Measurements from ENCODE around the gene LRGUK. TPM values are rescaled to one million over a fixed set of nuclear protein-coding genes. Genes with fewer than 3 reads are reported as not detected.

Gene LRGUK
- total RNA-seq, 2 experiments from 2014 or later: 0.07 TPM

DNA sequence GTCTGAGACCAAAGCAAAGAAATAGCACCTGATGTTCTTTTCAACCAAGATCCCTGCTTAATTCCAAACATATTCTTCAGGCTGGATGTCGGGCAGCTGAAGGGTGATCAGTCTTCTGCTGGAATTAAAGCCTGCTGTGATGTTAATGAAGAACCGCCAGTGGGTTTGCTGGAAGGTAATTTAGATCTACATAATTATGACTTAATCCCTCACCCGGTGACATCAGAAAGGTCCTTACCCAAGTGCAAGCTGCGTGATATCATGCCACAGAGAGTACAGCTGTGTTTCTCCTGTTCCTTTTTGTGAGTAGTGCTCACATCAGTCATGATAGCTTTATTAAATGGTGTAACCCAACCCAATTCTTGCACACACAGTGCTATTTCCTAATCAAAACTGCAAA lies 29.1 kb upstream of the LRGUK start:
- no peak overlapping the region for H3K27ac Mint-ChIP-seq
- H3K4me1 Mint-ChIP-seq (ENCODE audit: low read depth): no peaks in the 10 kb centered on the region
- H3K9me3 Mint-ChIP-seq: peaks cover 35% of the 10 kb centered on the region
- peaks cover 1% of the 10 kb centered on the region for H3K36me3 Mint-ChIP-seq
- no peak overlapping the region for H3K4me3 Mint-ChIP-seq
- ChIA-PET POLR2A (no interaction called here), CTCF (no interaction called here)
- intact Hi-C loops (cut with micrococcal nuclease): no loop called here
- no peaks in the 10 kb centered on the region for H3K27me3 Mint-ChIP-seq
- no peak for DNase-seq

DNA sequence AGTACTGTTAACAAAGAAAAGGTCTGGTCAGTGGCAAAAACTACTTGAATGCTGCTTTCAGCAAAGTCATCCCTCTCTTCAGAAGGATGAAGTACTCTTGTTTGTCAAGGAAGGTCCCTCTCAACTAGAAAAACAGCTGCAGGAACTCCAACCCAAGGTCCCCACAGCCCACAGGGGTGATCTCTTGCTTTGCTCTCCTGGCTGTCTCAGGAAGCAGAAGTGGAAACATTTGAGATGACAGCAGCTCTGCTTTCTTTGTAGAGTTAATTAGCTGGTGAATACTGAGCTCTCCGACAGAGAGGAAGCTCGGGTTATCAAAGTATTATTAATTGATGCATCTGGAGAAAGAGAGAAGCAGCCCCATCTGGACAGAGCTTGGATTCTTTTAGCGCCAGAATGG lies 25.4 kb upstream of the LRGUK start:
- no peaks in the 10 kb centered on the region for H3K27me3 Mint-ChIP-seq
- no peaks in the 10 kb centered on the region for H3K4me1 Mint-ChIP-seq (ENCODE audit: low read depth)
- H3K36me3 Mint-ChIP-seq: peaks cover 1% of the 10 kb centered on the region
- DNase-seq: no peak
- ChIA-PET POLR2A (interaction anchor here (0.7 kb wide), 1 partner anchor 28 kb away, joined by 3 read pairs; no protein-coding TSS in a partner anchor), CTCF (no interaction called here)
- no peak overlapping the region for H3K4me3 Mint-ChIP-seq
- intact Hi-C loops (cut with micrococcal nuclease): no loop called here
- H3K9me3 Mint-ChIP-seq: peaks cover under 1% of the 10 kb centered on the region
- H3K27ac Mint-ChIP-seq: no peak overlapping the region

DNA sequence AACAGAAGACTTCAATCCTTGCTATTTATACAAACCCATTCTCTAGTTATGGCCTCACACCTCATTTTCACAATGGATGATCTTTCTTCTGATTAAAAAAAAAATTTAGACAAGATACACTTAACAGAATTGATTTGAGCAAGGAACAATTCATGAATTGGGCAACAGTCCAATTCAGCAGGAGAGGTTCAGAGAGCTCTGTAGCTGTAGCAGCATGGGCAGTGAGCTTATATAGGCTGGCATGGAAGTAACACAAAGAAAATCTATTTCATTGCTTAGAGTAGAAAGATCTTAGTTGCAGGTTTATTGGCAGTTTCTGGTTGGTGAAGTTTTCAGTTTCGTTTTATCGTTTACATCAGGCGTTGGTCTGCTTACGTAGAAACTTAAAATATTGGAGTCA lies 23.0 kb upstream of the LRGUK start:
- no peaks in the 10 kb centered on the region for H3K36me3 Mint-ChIP-seq
- H3K4me1 Mint-ChIP-seq (ENCODE audit: low read depth): no peaks in the 10 kb centered on the region
- H3K9me3 Mint-ChIP-seq: no peaks in the 10 kb centered on the region
- ChIA-PET POLR2A (no interaction called here), CTCF (no interaction called here)
- no peak for DNase-seq
- H3K27ac Mint-ChIP-seq: no peak overlapping the region
- H3K4me3 Mint-ChIP-seq: no peak overlapping the region
- H3K27me3 Mint-ChIP-seq: no peaks in the 10 kb centered on the region
- intact Hi-C loops (cut with micrococcal nuclease): no loop called here

DNA sequence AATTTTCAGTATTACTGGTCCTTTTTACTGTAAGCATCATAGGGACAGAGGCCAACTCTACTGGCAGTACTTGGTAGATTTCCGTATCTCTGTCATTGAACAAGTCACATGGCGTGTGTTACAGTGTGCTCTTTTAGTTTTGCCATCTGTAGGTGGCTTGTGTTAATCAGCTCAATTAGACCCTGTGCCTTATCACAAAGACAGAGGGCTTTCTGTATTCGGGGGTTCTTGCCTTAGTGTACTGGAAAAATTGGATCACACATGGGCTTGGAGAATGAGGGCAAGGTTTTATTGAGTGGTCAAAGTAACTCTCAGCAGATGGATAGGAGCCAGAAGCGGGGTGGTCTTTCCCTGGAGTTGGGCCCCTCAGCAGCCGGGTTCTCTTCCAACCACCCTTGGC lies 21.3 kb upstream of the LRGUK start:
- H3K4me1 Mint-ChIP-seq (ENCODE audit: low read depth): no peaks in the 10 kb centered on the region
- H3K36me3 Mint-ChIP-seq: no peaks in the 10 kb centered on the region
- H3K9me3 Mint-ChIP-seq: no peaks in the 10 kb centered on the region
- intact Hi-C loops (cut with micrococcal nuclease): no loop called here
- DNase-seq: no peak
- no peak overlapping the region for H3K27ac Mint-ChIP-seq
- no peaks in the 10 kb centered on the region for H3K27me3 Mint-ChIP-seq
- POLR2A ChIA-PET: no interaction called here
- CTCF ChIA-PET: no interaction called here
- H3K4me3 Mint-ChIP-seq: no peak overlapping the region

DNA sequence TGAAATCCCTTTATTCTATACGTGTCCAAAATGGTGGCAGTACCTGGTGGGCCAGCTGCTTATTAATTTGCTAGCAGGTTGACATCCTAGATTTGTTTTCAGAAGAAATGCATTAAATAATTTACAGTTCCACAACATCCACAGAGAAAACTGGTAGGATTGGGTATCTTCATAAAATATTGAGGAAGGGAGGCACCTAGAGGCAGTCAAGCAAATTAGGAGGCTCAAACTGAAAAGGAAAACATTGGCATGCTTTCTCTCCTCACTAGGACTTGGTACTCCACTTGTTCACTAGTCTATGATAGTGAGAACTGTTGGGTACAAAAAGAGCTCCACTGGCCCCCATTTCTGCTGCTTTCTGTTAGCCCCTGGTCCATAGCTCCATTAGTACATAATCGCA lies 18.3 kb upstream of the LRGUK start:
- intact Hi-C loops (cut with micrococcal nuclease): no loop called here
- DNase-seq: no peak
- Mint-ChIP-seq H3K9me3 (no peaks in the 10 kb centered on the region), H3K36me3 (no peaks in the 10 kb centered on the region), H3K4me3 (no peak overlapping the region), H3K27me3 (no peaks in the 10 kb centered on the region), H3K27ac (no peak overlapping the region), H3K4me1 (ENCODE audit: low read depth) (no peaks in the 10 kb centered on the region)
- POLR2A ChIA-PET: no interaction called here
- CTCF ChIA-PET: no interaction called here

DNA sequence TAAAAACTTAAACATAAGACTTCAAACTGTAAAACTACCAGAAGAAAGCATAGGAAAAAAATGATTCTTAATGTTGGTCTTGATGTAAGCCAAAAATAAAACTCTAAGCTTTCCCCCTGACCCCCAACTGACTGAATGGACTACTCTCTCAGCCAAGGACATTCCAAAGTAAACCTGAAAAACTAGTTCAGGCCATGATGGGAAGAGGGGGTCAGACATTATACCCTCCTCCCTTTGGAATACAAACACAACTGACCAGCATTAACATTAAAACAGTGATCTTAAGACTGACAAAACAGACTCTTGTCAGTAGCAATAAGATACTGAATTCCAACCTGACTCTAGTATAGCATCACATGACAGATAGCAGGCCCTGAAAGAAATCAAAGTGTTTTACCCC lies 13.5 kb upstream of the LRGUK start:
- DNase-seq: no peak
- intact Hi-C loops (cut with micrococcal nuclease): no loop called here
- no peak overlapping the region for H3K4me3 Mint-ChIP-seq
- no peaks in the 10 kb centered on the region for H3K27me3 Mint-ChIP-seq
- no peak overlapping the region for H3K27ac Mint-ChIP-seq
- POLR2A ChIA-PET: no interaction called here
- CTCF ChIA-PET: no interaction called here
- H3K4me1 Mint-ChIP-seq (ENCODE audit: low read depth): no peaks in the 10 kb centered on the region
- H3K9me3 Mint-ChIP-seq: no peaks in the 10 kb centered on the region
- no peaks in the 10 kb centered on the region for H3K36me3 Mint-ChIP-seq

DNA sequence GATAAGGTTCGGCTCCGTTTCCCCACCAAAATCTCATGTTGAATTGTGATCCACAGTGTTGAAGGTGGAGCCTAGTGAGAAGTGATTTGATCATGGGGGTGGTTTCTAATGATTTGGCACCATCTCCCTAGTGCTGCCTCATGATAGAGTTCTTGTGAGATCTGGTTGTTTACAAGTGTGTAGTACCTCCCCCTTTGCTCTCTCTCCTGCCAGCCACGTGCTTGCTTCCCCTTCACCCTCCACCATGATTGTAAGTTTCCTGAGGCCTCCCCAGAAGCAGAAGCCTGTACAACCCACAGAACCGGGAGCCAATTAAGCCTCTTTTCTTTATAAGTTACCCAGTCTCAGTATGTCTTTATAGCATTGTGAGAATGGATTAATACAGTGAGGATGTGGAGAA lies 12.1 kb upstream of the LRGUK start:
- no peak overlapping the region for H3K27ac Mint-ChIP-seq
- intact Hi-C loops (cut with micrococcal nuclease): no loop called here
- POLR2A ChIA-PET: no interaction called here
- no peak overlapping the region for H3K4me3 Mint-ChIP-seq
- CTCF ChIA-PET: no interaction called here
- H3K4me1 Mint-ChIP-seq (ENCODE audit: low read depth): no peaks in the 10 kb centered on the region
- no peak for DNase-seq
- H3K27me3 Mint-ChIP-seq: no peaks in the 10 kb centered on the region
- H3K9me3 Mint-ChIP-seq: no peaks in the 10 kb centered on the region
- H3K36me3 Mint-ChIP-seq: no peaks in the 10 kb centered on the region

DNA sequence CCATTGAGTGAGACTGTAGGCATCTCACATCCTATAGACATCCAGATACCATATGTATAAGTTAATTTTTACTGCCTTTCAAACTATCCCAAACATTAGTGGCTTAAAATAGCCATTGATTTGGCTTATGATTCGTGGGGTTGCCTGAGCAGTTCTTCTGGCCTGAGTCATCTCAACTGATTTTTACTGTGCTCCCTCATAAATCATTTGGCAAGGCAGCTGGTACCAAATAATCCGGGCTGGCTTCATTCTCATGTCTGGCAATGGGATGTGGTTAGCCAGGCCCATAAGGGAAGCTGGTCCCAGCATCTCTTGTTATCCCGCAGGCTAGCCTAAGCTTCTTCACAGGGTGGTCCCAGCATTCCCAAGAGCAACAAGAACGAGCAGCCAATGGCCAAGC lies 6.7 kb upstream of the LRGUK start:
- H3K4me3 Mint-ChIP-seq: no peak overlapping the region
- H3K4me1 Mint-ChIP-seq (ENCODE audit: low read depth): no peaks in the 10 kb centered on the region
- no peaks in the 10 kb centered on the region for H3K27me3 Mint-ChIP-seq
- H3K27ac Mint-ChIP-seq: no peak overlapping the region
- H3K36me3 Mint-ChIP-seq: no peaks in the 10 kb centered on the region
- DNase-seq: no peak
- intact Hi-C loops (cut with micrococcal nuclease): no loop called here
- H3K9me3 Mint-ChIP-seq: no peaks in the 10 kb centered on the region
- ChIA-PET CTCF (no interaction called here), POLR2A (no interaction called here)

DNA sequence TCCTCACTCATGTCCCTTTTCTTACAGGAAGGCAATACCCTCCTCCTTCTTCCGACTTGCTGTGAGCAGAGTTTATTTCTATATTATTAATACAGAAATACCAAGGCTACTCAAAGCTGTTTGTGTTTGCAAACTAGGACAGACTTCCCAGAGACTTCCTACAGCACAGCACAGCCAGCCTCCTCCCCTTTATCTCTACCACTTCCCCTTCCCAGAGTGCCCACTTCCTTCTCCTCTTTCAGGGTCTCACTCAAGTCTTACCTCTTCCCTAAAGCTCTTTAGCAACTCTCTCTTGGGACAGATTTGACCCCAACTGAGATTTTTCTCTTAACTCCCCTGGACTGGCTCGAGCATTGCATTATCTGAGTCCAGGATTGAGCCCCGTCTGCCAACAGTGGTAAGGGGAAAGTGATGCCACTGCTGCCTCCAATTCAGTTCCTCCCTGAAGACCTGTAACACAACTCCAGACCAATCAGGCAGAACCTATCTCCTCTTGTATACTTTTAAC lies 5.5 kb upstream of the LRGUK start:
- H3K4me3 Mint-ChIP-seq: no peak overlapping the region
- no peak for DNase-seq
- no peaks in the 10 kb centered on the region for H3K36me3 Mint-ChIP-seq
- ChIA-PET CTCF (no interaction called here), POLR2A (no interaction called here)
- no peaks in the 10 kb centered on the region for H3K27me3 Mint-ChIP-seq
- intact Hi-C loops (cut with micrococcal nuclease): no loop called here
- no peak overlapping the region for H3K27ac Mint-ChIP-seq
- peaks cover 2% of the 10 kb centered on the region for H3K4me1 Mint-ChIP-seq (ENCODE audit: low read depth)
- no peaks in the 10 kb centered on the region for H3K9me3 Mint-ChIP-seq

DNA sequence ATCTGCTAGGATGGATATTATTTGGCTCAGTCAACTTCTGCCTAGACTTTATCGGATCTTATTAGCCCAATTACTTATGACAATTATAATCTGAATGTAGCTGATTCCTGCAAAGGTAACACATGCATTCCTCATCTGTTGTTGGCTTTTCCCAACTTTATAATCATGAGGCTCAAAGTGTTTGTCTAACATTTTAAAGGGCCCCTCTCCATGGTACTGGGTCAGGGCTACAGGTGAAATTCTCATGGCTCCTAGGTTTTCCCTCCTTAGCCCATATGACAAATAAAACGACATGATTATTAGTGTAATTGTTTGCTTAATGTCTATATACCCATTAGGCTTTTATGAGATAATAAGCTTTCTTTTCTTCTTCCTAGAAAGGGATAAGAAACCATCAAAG lies 4.2 kb upstream of the LRGUK start:
- no peaks in the 10 kb centered on the region for H3K36me3 Mint-ChIP-seq
- H3K27me3 Mint-ChIP-seq: no peaks in the 10 kb centered on the region
- H3K4me3 Mint-ChIP-seq: no peak overlapping the region
- POLR2A ChIA-PET: no interaction called here
- H3K27ac Mint-ChIP-seq: no peak overlapping the region
- no peaks in the 10 kb centered on the region for H3K9me3 Mint-ChIP-seq
- intact Hi-C loops (cut with micrococcal nuclease): no loop called here
- H3K4me1 Mint-ChIP-seq (ENCODE audit: low read depth): peaks cover 12% of the 10 kb centered on the region
- CTCF ChIA-PET: interaction anchor here (0.6 kb wide), 1 partner anchor 17 kb away, joined by 3 read pairs; no protein-coding TSS in a partner anchor
- no peak for DNase-seq

DNA sequence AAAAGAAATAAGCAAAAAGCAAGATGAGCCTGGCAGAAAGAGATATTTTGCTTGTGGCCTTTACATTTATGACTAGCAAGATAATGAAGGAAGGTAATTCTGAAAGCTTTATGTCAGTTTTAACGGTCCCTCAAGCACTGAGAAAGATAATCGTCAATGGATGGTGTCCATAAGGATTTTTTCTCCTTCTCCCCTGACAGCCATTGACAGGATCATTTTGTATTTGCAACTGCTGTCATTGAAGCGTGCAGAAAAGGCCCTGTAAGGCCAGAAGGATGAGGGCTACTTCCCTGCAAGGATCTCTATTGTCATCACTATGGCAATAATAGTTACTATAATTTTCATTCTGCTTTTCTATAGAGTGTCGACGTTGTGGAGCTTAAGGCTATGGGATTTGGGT lies 994 bp upstream of the LRGUK start:
- H3K27me3 Mint-ChIP-seq: peaks cover 6% of the 10 kb centered on the region
- intact Hi-C loops (cut with micrococcal nuclease): loop anchor here (2.0 to 5.0 kb wide), 2 partner anchors 874 to 1043 kb away; partner anchors contain the start of genes CHCHD3 and EXOC4
- CTCF ChIA-PET: interaction anchor here (1.2 to 2.5 kb wide), 2 partner anchors 15 to 232 kb away, joined by 3 to 28 read pairs; no protein-coding TSS in a partner anchor
- H3K9me3 Mint-ChIP-seq: no peaks in the 10 kb centered on the region
- peaks cover 15% of the 10 kb centered on the region for H3K4me1 Mint-ChIP-seq (ENCODE audit: low read depth)
- DNase-seq: no peak
- H3K27ac Mint-ChIP-seq: no peak overlapping the region
- H3K4me3 Mint-ChIP-seq: no peak overlapping the region
- no peaks in the 10 kb centered on the region for H3K36me3 Mint-ChIP-seq
- POLR2A ChIA-PET: no interaction called here

DNA sequence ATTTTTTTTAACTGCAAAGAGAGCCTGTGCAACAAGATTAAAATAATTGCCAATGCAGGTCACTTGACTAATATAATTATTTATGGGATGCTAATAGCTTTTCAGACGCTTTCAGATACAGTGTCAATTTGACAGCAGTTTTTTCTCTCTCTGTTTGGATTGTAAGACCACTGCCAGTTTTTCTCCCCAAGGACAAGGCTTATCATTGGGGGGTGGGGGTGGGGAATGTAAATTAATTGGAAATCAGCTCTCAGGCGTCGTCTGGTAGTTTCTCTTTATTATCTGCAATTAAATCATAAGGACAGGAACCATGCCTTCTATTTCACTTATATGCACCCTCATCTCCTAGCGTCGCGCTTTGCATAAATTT lies 559 bp upstream of the LRGUK start:
- ChIA-PET POLR2A (no interaction called here), CTCF (interaction anchor here (1.2 to 2.5 kb wide), 3 partner anchors 12 to 231 kb away, joined by 3 to 28 read pairs (median 6); no protein-coding TSS in a partner anchor)
- Mint-ChIP-seq H3K36me3 (no peaks in the 10 kb centered on the region), H3K9me3 (no peaks in the 10 kb centered on the region), H3K27me3 (peaks cover 10% of the 10 kb centered on the region), H3K4me3 (peak overlapping the region; percentile 81), H3K4me1 (ENCODE audit: low read depth) (peaks cover 15% of the 10 kb centered on the region), H3K27ac (no peak overlapping the region)
- intact Hi-C loops (cut with micrococcal nuclease): loop anchor here (2.0 to 5.0 kb wide), 2 partner anchors 874 to 1044 kb away; partner anchors contain the start of genes CHCHD3 and EXOC4
- no peak for DNase-seq

DNA sequence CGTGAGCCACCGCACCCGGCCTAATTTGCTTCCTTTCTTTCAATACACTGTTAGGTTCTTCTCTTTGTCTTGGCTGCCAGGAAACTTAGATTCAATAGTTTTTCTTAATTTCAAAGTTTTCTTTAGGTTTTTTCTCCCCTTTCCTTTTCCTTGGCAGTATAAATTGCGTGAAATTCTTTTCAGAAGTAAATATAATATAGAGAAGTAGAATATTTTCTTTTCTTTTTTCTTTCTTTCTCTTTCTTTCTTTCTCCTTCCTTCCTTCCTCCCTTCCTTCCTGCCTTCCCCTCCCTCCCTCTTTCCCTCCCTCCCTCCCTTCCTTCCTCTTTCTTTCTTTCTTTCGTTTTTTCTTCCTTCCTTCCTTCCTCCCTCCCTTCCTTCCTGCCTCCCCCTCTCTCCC lies 1.7 kb downstream of the LRGUK start:
- CTCF ChIA-PET: interaction anchor here (2.4 kb wide), 1 partner anchor 9 kb away, joined by 6 read pairs; no protein-coding TSS in a partner anchor
- Mint-ChIP-seq H3K4me3 (no peak overlapping the region), H3K36me3 (no peaks in the 10 kb centered on the region), H3K4me1 (ENCODE audit: low read depth) (peaks cover 15% of the 10 kb centered on the region), H3K27me3 (peaks cover 17% of the 10 kb centered on the region), H3K9me3 (no peaks in the 10 kb centered on the region), H3K27ac (no peak overlapping the region)
- POLR2A ChIA-PET: no interaction called here
- DNase-seq: no peak
- intact Hi-C loops (cut with micrococcal nuclease): loop anchor here (5.0 kb wide), 1 partner anchor 877 kb away; the partner anchor contains the start of gene EXOC4
